Activated CD8-positive, alpha-beta memory T cell treated with anti-CD3 and anti-CD28 coated beads for 4 hours (primary cell): ENCODE measurements around the gene IGSF21.

Experiments used
- DNase-seq, 2 donors: peaks; one replicate each; pipeline ENCODE4 v3.0.0-alpha.2; 2020; ENCODE audit warnings: low read depth in 2 of 2

IGSF21 gene

DNA sequence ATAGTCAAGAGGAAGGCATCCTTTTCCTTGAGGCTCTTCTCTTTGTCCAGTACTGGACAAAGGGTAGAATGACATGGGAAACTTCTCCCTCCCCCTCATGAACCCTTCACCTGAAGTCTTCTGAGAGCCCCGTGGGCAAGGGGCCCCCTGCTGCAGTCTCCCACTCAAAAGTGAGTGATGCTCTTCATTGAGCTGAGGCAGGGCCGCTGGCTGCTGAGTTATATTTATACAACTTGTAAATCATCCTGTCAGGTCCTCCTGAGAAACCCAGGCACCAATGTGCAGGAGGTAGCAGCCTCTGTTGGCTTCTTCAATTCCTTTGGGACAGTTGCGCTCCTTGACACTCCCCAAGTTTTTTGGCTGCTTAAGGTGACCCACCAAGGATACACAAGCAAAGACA, 150.2 kb downstream of the IGSF21 start:
- no peak for DNase-seq

GRCh38 chr1:18261891-18262290, 154.3 kb downstream of the IGSF21 start:
- no peak for DNase-seq

DNA sequence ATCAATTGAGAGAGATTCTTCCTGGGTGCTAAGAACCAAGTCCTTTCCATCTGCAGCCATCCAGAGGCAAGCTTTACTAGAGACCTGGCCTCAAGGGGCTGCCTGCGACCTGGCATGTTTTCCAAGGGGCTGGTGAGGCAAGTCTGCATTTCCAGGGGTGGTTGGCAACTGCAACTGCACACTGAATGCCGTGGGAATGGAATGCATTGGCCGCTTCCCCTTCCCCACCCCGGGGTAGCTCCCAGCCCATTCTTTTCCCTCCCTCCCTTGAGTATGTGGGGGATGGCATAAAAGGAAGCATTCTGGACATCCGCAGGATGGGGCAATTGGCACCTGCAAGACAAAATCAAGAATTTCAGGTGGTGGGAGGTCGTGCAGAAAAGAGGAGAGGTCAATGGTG, 155.1 kb downstream of the IGSF21 start:
- DNase-seq, result no peak

- no peak for DNase-seq
Measured at GRCh38 chr1:18263547-18264120, 156.0 kb downstream of the IGSF21 start.

DNA sequence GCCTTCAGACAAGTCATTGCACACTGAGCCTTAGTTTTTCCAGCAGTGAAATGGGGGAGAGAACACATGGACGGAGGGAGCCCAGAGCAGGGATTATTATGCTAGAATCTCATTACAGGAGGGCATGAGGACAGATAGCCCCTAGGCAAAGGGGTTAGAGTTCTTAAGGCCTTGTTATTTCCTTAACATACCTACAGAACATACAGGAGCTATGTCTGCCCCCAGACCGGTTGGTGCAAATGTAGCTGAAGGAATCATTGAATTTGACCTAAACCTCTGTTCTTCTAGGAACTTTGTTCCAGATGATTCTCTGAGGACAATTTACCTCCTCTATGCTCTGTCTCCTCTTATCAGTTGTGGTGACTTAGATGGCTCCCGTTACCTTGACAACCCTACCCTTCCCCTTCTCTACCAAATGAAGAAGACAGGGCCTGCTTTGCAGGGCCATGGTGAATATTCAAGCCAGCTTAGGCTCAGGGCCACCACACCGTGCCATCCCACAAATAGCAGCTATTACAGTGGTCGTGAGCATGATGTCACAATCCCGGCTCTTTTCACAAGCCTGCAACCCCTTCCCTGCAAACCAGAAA, 156.9 kb downstream of the IGSF21 start:
- no peak for DNase-seq

GRCh38 chr1:18265641-18266040, 158.0 kb downstream of the IGSF21 start:
- DNase-seq, result no peak

DNA sequence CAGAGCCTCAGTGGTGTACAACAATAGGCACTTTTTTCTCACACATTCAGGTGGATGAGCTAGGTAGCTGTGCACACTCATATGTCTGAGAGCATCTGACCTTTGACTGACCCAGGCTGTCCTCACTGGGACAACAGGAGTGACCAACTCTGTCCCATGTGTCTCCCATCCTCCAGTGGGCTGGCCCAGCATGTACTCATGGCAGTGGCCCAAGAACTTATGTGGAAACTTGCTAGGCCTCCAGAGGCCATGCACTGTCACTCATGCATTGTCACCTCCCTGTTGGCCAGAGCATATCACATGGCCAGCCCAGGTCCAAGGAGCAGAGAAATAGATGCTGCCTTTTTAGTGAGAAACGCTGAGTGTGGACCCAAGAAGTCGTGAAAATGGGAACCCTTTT, 158.8 kb downstream of the IGSF21 start:
- no peak for DNase-seq

GRCh38 chr1:18271336-18271735, 163.7 kb downstream of the IGSF21 start:
- DNase-seq, result no peak

GRCh38 chr1:18278946-18279345, 171.3 kb downstream of the IGSF21 start:
- DNase-seq, result no peak

GRCh38 chr1:18279351-18280074, 171.9 kb downstream of the IGSF21 start:
- DNase-seq, result no peak

DNA sequence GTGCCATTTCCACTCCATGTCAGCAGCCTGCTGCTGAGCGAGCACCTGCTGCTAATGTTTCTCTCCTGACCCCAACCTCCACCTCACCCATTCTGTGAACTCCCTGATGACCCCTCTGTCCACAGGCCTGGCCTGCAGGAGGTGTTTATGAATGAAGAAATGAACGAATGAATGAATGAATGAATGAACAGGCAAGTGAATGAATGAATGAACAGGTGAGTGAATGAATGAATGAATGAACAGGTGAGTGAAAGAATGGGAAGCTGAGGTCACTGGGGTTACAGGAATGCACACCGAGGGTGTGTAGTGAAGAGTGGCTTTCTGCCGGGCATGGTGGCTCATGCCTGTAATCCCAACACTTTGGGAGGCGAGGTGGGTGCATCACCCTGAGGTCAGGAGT, 173.4 kb downstream of the IGSF21 start:
- no peak for DNase-seq

DNA sequence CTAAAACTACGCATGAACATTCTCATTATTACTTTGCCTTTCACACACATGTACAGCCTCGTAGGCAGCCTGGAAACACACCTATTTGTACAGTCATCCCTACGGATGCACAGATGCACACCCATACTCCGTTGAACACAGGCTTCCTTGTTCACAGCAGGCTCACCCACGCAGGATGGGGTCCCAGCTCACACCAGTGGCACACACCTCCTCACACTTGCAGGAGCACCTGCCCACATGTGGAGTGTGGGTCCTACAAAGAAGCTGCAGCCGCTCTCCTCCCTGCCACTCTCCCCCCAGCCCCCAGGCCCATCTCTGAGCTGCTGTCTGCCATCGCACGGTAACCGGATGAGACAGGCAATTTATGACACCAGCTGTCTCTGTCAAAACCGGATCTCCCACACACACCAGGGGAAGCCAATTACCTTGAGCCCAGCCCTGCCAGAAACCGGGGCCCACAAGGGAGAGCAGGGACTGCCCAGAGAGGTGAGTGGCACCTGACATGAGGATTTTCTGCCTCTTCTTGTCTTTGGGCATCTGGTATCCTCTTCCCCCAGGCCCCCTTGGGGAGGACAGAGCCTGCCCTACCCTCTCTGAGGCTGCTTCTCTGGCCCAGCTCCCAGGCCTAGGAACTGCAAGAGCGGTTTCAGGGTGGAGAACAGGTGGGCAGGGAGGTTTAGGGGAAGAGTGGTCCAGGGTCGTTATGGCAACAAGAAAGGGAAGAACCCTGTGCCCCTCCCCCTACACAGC, 175.4 kb downstream of the IGSF21 start:
- no peak for DNase-seq

DNA sequence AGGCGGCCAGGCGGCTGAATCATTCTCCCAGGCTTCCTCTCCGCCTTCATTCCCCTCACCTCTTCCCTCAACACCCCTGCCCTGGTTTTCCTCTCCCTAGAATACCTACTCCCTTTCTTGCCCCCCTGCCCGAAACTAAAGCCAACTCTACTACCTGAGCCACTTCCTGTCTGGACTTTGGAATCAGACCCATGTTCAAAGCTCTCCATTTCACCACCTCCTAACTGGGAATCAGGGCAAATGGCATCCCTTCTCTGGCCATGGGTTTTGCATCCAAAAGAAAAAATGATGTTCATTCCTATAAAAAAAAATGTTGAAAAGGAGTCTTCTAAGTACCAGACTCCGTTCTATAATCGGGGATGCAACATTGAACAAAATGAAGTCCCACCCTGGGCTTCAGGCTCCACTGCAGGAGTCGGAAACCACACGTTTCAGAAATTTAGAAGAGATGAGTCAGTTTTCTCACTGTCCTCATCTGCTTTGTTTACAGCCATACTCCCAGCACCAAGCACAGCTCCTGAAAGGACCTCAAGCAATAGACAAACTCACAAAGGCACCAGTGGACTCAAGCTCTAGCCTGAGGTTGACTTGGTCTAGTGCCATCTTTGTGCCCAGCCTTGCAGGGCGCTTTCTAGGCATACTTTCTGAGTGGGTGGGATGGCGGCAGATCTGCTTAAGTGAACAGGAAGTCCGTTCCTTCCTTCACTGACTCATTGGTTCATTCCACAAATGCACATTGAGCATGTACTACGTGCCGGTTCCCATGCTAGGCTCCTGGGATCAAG, 176.2 kb downstream of the IGSF21 start:
- DNase-seq, result no peak

GRCh38 chr1:18284805-18285537, 177.4 kb downstream of the IGSF21 start:
- no peak for DNase-seq

GRCh38 chr1:18285538-18285924, 177.9 kb downstream of the IGSF21 start:
- no peak for DNase-seq

DNA sequence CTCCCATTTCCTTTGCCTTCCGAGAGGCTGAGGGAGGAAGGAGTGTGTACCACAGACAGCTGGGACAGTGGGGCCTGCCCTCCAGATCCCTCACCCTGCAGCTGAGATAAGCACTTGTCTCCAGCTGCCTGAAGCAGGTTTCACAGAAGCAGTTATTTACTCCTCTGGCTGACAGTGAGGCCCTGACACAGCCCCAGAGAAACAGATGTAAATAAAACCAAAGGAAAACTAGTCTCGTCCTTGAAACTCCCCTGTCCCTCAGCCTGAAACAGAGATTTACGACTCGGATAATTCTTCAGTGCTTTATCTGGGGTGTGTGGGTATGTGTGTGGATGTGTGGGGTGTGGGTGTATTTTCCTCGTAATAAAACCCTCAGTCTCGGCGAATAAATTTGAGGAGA, 181.1 kb downstream of the IGSF21 start:
- DNase-seq, result no peak

DNA sequence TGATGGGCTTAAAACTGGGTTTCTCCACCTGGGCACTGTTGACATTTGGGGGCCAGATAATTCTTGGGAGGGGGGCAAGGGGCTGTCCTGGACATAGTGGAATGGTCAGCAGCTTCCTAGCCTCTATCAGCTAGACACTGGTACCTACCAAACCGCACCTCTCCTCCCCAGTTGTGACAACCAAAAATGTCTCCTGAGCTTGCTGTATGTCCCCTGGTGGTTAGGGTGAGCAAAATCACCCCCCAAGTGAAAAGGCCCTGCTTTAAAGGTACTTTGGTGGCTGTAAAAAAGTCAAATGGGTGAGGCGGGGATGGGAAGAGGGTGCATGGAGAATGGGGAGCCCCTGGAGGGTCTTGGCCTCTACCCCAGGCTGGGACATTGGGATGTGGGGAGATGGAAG, 182.0 kb downstream of the IGSF21 start:
- no peak for DNase-seq

DNA sequence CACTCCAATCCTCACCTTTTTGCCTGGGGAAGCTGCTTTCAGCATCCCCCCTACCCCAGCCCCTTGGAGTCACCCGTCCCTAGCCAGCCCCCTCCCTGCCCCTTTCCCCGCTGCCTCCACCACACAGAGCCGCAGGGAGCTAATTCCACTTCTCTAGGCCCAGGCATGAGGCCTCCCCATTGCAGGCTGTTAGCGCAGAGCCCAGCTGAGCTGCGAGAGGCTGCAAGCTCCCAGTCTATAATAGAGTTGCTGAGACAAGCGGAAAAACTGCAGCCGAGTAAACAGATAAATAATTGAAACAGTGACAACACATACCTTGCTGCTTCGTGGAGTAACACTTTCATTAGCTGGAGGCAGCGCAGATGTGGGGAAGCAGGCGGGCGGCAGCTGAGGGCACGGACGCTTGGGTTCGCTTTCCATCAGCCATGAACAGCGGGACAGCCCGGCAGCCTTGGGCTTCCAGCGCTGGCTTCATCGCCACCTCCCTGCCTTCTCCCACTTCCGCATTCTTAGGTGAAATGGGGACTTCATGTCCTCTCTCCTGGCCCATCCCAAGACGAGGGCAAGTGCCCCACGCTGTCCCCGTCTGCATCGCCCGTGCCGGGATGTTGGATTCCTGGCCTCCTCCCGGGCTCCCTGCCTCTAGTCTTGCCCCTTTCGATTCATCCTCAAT, 183.3 kb downstream of the IGSF21 start:
- no peak for DNase-seq

DNA sequence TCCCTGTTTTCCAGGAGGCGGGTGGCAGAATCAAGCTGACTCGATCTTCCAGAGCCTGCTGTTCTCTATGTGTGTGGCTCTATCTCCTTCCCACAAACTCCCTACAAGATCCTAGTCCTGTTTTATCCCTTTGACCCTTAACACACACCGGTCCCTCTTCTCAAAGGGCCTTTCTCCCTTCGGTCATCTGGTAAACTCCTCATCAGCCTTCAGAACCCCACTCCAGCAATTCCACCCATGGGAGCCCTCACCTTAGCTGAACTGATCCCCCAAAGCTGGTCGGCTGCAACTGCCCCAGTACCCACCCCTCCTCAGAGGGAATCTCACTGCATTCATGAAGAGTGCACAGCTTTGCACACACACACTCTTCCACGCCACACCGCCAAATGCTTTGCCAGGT, 184.9 kb downstream of the IGSF21 start:
- no peak for DNase-seq

DNA sequence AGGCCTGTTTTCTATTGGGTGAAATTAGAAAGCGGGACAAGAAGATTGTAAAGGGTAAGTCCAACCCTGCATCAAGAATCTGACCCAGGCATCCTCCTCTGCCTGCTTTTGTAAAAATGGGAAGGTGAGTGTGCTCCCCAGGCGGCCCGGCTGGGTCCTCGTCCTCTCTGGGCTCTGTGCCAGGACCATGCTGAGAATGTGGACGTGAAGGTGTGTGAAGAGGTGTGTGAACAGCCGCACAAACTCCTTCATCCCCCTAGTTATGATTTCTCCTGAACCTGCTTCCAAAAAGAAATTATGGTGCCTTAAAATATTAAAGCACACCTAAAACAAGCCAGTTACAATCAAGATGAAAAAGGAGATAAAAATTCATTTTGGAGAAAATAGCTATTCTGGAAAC, 185.7 kb downstream of the IGSF21 start:
- no peak for DNase-seq
